Measurements from ENCODE around the gene MOAP1. TPM values are rescaled to one million over a fixed set of nuclear protein-coding genes. Genes with fewer than 3 reads are reported as not detected.
"Not testable (repeated sequence)": the region's sequence is repeated elsewhere in the genome, so short reads cannot be mapped to it uniquely, and the experiment has no call there.

MOAP1 gene, protein sequence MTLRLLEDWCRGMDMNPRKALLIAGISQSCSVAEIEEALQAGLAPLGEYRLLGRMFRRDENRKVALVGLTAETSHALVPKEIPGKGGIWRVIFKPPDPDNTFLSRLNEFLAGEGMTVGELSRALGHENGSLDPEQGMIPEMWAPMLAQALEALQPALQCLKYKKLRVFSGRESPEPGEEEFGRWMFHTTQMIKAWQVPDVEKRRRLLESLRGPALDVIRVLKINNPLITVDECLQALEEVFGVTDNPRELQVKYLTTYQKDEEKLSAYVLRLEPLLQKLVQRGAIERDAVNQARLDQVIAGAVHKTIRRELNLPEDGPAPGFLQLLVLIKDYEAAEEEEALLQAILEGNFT
- polyA plus RNA-seq (ENCODE audit: insufficient read length in 4 of 4) = 10 to 100 TPM; 37.2 to 46.0 (median 43.7) TPM

DNA sequence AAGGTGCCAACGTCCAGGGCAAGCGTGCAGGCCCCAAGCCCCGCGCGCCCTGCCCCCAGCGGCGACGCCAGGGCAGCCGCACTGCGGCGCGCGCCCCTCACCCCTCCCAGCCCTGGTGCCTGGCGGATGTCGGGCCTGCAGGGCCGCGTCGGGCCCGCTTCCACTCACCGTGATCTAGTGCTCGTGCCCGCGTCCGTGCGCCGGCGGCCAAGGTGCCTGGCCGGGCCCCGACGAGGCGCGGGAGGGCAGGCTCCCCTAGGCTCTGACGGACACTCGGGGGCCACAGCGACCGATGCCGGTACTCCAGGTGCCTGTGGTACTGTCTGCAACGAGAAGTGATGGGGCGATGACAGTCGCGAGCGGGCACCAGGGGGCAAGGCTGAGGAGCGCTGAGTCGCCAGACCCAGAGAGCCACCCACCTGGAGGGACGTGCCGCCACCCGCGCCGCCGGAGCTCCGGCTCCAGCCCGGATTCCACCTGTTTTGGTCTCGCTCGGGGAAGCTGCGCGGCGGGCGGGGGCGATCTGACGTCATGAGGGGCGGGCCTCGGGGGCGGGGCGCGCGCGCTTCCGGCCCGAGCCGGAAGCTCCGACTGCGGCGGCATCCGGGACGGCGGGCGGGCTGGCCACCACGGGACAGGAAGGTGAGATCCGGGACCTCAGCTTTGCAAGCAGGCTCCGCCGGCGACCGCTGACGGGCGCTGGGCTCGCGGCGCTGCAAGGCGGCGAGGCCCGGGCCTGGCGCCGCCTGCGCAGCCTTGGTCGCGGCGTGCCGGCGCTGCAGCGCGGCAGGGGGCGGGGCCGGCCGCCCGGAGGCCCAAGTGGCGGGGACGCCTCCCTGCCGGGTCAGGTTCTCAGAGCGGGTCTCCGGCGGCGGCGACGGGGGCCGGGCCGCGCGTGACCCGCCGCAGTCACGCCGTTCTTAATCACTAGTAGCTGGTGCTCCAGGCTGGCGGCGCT, at the start of gene MOAP1, which contains the start of gene LYSET:
Gene MOAP1 (minus strand): TSS at position 507 of the 958 bp plus-strand sequence. CDS start 655 bp downstream, outside the sequence.
Gene LYSET (plus strand): TSS at position 927 of the 958 bp plus-strand sequence. CDS start 89 bp downstream, outside the sequence.
- DNase-seq (ENCODE audit: low read depth in 4 of 4, low spot score in 2 of 4) = peak; percentile 67 to 76 (median 68)

DNA sequence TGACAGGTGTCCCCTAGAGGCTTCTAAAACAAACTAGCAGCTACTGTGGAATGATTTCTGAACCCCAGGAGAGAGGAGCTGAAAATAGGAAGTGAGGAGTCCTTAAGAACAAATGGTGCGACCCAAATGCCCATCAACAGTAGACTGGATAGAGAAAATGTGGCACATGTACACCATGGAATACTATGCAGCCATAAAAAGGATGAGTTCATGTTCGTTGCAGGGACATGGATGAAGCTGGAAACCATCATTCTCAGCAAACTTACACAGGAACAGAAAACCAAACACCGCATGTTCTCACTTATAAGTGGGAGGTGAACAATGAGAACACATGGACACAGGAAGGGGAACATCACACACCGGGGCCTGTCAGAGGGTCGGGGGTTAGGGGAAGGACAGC, 48.4 kb upstream of the MOAP1 start:
- not testable (repeated sequence) for DNase-seq (ENCODE audit: low read depth in 4 of 4, low spot score in 2 of 4)

DNA sequence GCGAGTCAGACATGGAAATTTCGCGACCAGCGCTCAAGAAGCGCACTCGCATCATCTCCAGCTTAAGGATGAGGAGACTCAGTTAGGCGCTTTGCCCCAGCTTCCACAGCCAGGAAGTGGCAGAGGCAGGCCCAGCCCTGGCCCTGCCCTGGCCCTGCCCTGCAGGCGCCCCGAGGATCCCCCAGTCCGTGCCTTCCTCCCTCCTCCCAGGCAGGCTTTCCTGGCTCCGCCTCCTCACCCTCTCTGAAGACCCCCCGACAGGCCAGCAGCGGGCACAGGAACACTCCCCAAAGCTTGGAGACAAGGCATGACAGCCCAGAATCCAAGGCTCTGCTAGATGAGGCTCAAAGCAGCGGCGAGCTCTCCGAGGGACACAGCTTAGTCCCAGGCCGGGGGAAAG, 47.5 kb upstream of the MOAP1 start:
- DNase-seq (ENCODE audit: low read depth in 4 of 4, low spot score in 2 of 4) = no peak

DNA sequence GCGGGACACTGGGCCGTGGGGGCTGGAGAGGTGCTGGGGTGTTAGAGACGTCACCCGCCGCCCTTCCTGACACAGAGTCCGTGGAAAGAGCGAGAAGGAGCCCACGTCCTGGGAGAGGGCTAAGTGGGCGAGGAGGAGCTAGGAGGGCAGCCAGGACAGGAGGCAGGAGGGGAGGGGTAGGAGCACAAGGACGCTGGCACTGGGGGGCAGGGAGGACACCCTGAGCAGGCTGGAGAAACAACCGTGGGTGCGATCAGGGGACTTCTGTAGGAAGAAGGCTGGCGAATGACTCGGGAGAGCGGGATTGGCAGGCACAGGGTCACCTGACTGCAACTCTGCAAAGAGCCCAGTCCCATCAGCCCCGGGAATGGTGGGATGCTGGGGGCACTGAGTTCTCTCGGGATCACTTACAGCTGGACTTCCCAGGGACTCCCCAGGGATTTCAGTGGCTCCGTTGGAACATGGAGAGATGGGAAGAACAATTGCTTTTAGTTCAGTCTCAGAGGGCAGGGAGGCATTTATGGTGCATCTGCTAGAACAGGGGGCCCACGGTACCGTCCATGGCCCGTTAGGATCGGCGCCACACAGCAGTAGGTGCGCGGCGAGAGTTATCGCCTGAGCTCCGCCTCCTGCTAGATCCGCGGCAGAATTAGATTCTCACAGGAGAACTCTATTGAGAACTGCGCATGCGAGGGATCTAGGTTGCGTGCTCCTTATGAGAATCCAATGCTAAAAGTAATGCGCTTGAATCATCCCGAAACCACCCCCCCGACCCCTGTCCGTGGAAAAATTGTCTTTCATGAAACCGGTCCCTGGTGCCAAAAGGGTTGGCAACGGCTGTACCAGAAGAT, 46.7 kb upstream of the MOAP1 start:
- DNase-seq (ENCODE audit: low read depth in 4 of 4, low spot score in 2 of 4) = peak in 1 of 4 donors; percentile 10

DNA sequence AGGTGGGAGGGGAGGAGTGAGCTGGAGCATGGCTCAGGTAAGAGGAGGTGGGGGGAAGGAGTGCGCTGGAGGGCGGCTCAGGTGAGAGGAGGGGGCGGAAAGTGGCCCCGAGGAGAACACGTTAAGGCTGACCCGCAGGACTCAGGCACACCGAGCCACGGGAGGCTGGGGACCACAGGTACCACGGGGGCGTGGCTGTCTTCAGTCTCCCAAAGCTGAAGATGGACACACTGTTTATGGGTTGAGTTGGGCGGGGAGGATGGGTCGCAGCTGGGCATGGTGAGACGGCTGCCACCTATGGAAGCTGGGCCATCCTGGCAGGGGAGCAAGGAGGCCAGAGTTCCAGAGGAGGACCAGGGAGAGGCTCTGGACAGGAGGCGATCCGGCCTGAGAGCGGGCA, 45.8 kb upstream of the MOAP1 start:
- DNase-seq (ENCODE audit: low read depth in 4 of 4, low spot score in 2 of 4) = no peak

DNA sequence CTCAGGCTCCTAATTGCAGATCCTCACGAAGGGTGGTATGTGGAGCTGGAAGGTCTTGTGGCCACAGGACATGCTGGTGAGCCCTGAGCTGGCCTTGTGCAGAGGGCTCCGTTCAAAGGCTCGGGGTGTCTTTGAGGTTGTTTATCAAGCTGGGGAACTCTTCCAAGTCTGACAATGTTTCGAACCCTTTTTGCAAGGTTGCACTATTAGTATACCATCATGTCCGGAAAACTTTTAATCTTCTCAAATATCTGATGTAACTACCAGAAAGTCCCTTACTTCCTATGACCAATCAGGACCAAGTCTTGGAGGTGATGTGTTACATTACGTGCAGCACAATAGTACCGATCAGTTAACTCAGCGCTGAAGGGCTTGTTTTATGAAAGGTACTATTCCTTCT, 43.9 kb upstream of the MOAP1 start:
- DNase-seq (ENCODE audit: low read depth in 4 of 4, low spot score in 2 of 4) = no peak

DNA sequence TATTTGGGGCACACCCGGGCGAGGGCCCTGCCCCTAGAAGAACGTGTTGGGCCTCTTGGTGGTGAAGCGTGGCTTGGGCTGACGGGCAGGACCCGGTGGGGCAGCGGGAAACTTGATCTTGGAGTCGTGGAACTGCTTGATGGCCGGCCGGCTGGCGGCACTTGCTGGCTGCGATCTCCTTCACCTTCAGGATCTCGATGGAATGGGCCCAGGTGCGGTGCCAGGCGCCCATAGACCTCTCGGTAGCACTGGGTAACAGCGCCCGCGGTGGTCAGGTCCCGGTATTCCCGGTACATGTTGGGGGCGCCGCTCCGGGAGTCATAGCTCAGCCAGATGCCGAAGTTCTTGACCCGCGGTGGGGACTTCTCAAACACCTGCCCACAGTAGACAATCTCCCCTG, 38.9 kb upstream of the MOAP1 start:
- no peak for DNase-seq (ENCODE audit: low read depth in 4 of 4, low spot score in 2 of 4)

DNA sequence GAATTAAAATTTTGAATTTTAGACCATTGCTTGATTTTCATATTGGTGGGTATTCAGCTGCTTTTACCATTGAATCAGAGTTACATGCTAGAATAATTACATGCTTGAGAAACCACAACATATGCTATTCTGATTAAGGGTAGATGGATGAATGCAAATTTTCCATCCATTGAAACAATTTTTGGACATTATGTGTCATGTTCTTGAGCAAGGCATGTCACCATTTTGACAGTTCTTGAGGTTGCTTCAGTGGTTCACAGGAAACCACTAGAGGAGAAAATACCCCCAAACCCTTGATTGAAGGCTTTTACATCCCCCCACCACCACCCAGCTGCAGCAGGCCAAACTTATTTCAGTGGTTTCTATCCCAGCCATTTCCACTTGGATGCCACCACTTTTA, 35.8 kb upstream of the MOAP1 start:
- no peak for DNase-seq (ENCODE audit: low read depth in 4 of 4, low spot score in 2 of 4)

DNA sequence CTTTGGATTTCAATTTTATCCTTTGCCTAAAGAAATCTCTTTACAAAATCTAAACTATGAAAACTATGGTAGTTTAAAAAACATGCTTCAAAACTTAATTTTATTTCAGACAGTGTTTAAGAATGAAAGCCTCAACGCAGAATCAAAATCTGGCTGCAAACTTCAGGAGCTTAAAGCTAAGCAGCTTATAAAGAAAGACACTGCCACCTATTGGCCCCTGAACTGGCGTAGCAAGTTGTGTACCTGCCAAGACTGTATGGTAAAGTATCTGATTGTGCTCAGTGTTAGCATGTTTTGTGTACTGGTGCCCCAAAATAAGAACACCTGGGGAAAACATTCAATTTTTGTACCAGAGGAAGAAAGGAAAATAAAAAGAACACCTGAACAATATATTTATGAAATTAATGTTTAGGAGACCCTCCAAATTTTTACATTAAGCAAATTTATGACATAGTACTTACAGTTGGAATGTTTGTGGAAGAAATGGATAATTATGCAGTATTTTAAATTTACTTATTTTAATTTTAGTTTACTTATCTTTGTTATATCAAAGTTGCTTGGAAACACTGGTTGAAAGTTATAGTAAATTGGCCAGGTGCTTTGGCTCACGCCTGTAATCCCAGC, 34.5 kb upstream of the MOAP1 start:
- peak in 1 of 4 donors; percentile 19 for DNase-seq (ENCODE audit: low read depth in 4 of 4, low spot score in 2 of 4)

DNA sequence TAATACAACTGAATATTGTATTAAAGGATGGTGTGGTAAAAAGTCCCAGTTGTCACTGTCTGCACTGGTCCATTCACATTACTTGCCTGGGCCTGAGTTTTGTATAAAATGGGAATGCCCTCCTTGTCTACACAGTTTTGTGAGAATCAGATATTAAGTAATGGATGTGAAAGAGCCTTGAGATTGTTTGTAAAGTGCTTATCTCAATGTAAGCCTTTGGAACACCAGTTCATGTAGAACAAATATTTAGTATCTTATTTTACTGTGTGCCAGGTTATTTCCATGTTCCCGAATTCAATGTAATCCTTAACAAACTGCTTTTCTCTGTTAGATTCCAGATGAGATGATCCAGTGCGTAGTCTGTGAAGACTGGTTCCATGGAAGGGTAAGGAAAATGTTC, 29.9 kb upstream of the MOAP1 start:
- no peak for DNase-seq (ENCODE audit: low read depth in 4 of 4, low spot score in 2 of 4)

DNA sequence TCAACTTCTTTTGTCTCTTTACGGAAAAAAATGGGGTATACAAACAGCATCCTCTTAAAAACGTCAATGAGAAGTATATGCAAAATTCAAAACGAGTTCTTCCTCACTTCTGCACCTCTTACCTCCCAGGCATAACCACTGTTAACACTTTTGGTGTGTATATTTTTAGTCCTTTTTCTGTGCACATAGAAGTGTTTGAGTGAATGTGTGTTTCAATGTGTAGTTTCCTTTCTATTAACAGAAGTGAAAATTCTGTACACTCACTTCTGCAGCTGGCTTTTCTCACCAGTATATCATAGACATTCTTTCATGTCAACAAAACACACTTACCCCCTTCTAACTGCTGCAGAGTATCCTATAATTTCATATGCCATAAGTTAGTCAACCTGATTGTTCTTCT, 27.7 kb upstream of the MOAP1 start:
- no peak for DNase-seq (ENCODE audit: low read depth in 4 of 4, low spot score in 2 of 4)

DNA sequence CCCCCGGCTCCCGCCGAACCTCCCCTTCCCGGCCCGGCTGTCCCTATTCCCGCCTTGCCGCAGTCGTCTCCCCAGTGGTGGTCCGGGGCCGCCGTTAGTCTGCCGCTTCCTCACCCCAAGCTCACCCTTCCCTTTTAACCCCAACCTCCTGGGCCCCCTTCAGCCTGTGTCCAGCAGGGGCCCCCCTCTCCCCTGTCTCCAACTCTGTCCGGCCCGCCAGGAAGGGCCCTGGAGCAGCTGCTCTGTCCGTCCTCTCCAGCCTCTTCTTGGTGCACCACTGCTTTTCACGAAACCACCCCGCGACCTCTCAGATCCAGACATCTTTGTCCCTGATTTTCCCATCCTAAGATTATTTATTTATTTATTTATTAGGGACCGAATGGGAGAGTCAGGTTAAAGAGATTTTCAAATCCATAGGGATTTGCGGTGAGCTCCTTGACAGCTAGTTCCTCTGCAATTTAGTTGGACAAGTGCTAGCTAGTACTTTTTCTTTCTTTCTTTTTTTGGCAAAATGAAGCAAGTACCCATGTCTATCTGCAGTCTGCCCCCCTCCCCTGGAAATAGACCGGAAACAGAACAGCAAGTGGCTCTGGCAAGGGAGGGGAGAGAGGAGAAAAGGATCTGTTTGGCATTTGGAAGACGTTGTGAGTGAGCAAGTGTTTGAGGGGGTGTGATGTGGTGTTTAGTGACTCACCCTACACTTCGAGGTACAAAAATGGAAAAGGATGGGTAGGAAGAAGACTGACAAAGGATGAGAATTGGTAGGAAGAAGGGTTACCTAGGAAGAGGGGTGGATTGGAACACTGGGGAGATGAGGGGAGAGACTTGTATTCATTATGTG, 23.0 kb upstream of the MOAP1 start:
- DNase-seq (ENCODE audit: low read depth in 4 of 4, low spot score in 2 of 4) = peak in 1 of 4 donors; percentile 46

DNA sequence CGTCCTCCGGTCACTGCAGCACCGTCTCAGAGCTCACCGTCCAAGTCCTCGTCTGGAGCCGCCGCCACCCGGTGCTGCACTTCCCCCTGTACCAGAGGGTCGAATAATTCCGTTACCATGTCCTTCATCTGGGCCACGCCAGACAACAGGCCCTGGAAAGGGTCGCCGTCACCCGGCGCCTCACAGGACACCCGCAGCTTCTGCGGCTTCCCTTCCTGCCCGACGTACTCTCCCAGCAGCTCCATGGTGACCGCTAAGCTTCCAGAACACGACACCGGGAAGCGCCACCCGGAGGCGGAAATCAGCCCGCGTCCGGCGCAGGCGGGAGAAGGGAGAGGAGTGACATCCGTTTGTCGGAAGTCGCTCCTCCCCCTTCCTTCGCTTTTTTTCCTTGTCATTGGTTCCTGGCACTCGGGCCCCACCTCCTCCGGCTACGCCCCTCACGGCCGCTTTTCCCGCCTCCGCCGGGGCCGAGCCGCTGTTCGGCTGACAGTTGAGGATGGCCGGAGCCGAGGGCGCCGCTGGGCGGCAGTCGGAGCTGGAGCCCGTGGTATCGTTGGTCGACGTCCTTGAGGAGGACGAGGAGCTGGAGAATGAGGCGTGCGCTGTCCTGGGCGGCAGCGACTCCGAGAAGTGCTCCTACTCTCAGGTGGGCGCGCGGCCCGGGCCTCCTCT, 22.2 kb upstream of the MOAP1 start, which contains the start of the genes GON7 and UBR7:
Gene GON7 (minus strand): TSS at position 273 of the 675 bp plus-strand sequence. CDS start 28 bp downstream, at position 245.
Gene UBR7 (plus strand): TSS at position 464 of the 675 bp plus-strand sequence. CDS start 36 bp downstream, at position 500.
- peak; percentile 82 to 97 (median 91) for DNase-seq (ENCODE audit: low read depth in 4 of 4, low spot score in 2 of 4)

DNA sequence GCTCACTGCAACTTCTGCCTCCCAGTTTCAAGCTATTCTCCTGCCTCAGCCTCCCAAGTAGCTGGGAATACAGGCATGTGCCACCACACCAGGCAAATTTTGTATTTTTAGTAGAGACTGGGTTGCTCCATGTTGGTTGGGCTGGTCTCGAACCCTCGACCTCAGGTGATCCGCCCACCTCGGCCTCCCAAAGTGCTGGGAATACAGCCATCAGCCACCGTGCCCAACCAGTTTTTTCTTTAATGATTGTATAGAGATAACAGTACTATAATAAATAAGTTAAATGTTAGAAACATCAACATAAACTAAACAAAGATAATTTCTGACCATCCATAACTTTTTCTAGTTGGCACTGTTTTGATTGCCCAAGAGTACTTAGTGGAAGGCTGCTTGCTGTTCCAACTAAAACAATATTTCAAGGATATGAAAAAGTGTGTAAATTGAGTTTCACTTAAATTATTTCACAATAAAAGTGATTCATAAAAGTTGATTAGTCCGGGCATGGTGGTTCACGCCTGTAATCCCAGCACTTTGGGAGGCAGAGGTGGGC, 16.5 kb upstream of the MOAP1 start:
- no peak for DNase-seq (ENCODE audit: low read depth in 4 of 4, low spot score in 2 of 4)

DNA sequence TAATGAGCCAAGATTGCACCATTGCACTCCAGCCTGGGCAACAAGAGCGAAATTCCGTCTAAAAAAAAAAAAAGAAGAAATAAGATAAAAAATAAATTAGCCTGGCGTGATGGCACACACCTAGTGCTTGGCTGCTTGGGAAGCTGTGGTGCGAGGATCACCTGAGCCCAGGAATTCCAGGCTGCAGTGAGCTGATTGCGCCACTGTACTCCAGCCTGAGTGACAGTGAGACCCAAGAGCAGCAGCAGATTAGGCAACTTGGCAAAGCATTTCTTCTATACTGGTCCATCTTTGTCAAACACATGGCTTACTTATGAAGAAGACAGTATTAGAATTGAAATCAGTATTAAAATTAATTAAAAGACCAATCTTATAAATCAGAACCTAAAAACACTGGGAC, 15.9 kb upstream of the MOAP1 start:
- no peak for DNase-seq (ENCODE audit: low read depth in 4 of 4, low spot score in 2 of 4)

DNA sequence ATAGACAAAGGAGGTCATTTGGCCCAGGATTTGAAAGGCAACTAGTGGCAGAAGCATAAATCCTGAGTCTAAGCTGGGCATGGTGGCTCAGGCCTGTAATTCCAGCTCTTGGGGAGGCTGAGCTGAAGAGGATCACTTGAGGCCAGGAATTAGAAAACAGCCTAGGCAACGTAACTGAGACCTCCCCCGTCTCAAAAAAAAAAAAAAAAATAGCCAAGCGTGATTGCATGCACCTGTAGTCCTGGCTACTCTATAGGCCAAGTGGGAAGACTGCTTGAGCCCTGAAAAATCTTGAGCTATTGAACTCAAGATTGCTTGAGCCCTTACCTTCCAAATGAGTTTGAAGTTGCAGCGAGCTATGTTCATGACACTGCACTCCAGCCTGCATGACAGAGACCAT, 14.3 kb upstream of the MOAP1 start:
- no peak for DNase-seq (ENCODE audit: low read depth in 4 of 4, low spot score in 2 of 4)

DNA sequence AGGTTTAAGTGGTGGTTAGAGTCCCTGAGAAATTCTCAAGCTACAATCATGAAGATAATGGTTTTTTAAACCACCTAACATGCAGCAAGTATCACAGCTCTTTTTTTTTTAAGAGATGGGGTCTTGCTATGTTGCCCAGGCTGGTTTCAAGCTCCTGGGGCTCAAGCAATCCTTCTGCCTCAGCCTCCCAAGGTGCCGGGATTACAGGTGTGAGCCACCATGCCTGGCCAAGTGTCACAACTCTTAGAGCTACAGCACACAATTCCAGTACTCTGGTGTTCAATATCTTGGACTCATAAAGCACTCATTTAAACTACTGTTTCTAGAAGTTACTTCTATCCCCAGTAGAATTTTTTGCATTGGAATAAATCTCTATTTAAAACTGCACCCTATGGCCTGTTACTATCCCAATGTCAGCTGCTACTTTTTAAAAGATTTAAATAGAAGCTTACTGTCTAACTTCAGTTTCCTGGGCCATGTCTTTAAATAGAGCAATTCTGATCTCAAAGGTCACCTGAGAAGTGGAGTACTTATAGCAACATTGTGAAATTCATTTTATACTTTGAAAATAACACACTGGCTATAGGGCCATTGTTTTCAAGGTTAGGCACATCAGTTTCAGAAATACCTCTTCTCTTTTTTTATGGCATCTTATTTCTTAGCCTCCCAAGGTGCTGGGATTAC, 10.8 kb upstream of the MOAP1 start:
- no peak for DNase-seq (ENCODE audit: low read depth in 4 of 4, low spot score in 2 of 4)

Data from left renal cortex interstitium (tissue), 4 donors.